NT2/D1 (cell line): ENCODE data around the gene HPCAL1.

Source experiments
- SUZ12 ChIP-seq: IDR thresholded peaks from 2 replicates; pipeline ENCODE4 v1.6.1; 2011; ENCODE audit not compliant: insufficient read length, insufficient read depth; ENCODE audit errors: extremely low read depth
- YY1 ChIP-seq: IDR thresholded peaks from 2 replicates; pipeline ENCODE4 v1.6.1; 2011; ENCODE audit not compliant: insufficient read length, insufficient read depth
- ZNF274 ChIP-seq: IDR thresholded peaks from 2 replicates; pipeline ENCODE4 v1.6.1; 2011; ENCODE audit warnings: mild to moderate bottlenecking, low read depth, low read length

- TF ChIP-seq ZNF274, result no peak
- no peak for TF ChIP-seq SUZ12
- TF ChIP-seq YY1, result no peak
Observed at GRCh38 chr2:10454505-10454904, 151.8 kb downstream of the HPCAL1 start.
